HCT116 (cell line): ENCODE measurements around the gene PPP1R3G. TPM values are rescaled to one million over a fixed set of nuclear protein-coding genes. Genes with fewer than 3 reads are reported as not detected.

Source experiments
- ATAC-seq: fragments of 200-7000 bp; cut with Tn5 transposase; 2 replicates; pipeline ENCODE4 v1.9.1; 2020; ENCODE audit warnings: mild to moderate bottlenecking, moderate library complexity
- BruUV-seq: library from RNA; stranded (reverse); fragments of 400-500 nt; replicated peaks from 2 replicates; lab custom pipeline; 2021; lab: Mats Ljungman, UMichigan
- CTCF ChIA-PET: fragments of 300-600 bp; sonication (Branson Sonifier 250); formaldehyde crosslinking; loops from one replicate; lab custom pipeline; 2021; ENCODE audit warnings: antibody characterized with exemption; lab: Charles Lee
- POLR2A ChIA-PET: fragments of 300-600, 350-600 bp; sonication (Branson Sonifier 250); formaldehyde crosslinking; loops from one replicate; lab custom pipeline; 2021; ENCODE audit warnings: antibody characterized with exemption; lab: Charles Lee
- RAD21 ChIA-PET, 2 experiments: fragments of 300-600 bp; sonication (Branson Sonifier 250); formaldehyde crosslinking; loops; one replicate each; lab custom pipeline; 2023; ENCODE audit warnings: low total read pairs in 2 of 2; ENCODE audit not compliant: uncharacterized antibody in 2 of 2, unreplicated experiment in 2 of 2, low non-redundant PET in 1 of 2; lab: Charles Lee
- DNase-seq: peaks from one replicate; pipeline ENCODE4 v3.0.0-alpha.2; 2010; ENCODE audit warnings: low read depth, low spot score
- H2AFZ ChIP-seq: fragments of 200-600 bp; shearing (Covaris generic), sonication (generic); 2 replicates; pipeline ENCODE4 v1.6.1; 2017; ENCODE audit warnings: low read depth, mixed run types, mixed read lengths, antibody characterized with exemption, low read length; ENCODE audit not compliant: poor library complexity, severe bottlenecking
- H3K27ac ChIP-seq: 2 replicates; pipeline ENCODE4 v1.5.1; 2012; ENCODE audit warnings: low read depth, low read length
- H3K27me3 ChIP-seq: fragments of 200-600 bp; sonication (generic); 2 replicates; pipeline ENCODE4 v1.6.1; 2016; ENCODE audit warnings: mixed run types, low read length, mixed read lengths; ENCODE audit not compliant: insufficient read depth
- H3K36me3 ChIP-seq, 2 experiments: fragments of 200-500 bp in 1 of 2; fragments of 200-600 bp in 1 of 2; sonication (Bioruptor generic) in 1 of 2; sonication (generic) in 1 of 2; 2 replicates each; pipeline versions ENCODE4 v1.5.1 to v1.6.1; 2014 to 2016; ENCODE audit warnings: low read length in 2 of 2, inconsistent platforms in 1 of 2, mixed read lengths in 1 of 2, mixed run types in 1 of 2; ENCODE audit not compliant: insufficient read depth in 2 of 2, control insufficient read depth in 1 of 2
- H3K4me1 ChIP-seq, 2 experiments: fragments of 200-600 bp in 1 of 2; sonication (generic) in 1 of 2; 2 replicates each; pipeline versions ENCODE4 v1.5.1 to v1.6.1; 2012 to 2017; ENCODE audit warnings: low read length in 2 of 2, inconsistent platforms in 1 of 2, mild to moderate bottlenecking in 1 of 2, mixed read lengths in 1 of 2, mixed run types in 1 of 2, moderate library complexity in 1 of 2; ENCODE audit not compliant: insufficient read depth in 2 of 2, control insufficient read depth in 1 of 2
- H3K4me2 ChIP-seq: fragments of 200-600 bp; sonication (generic); 2 replicates; pipeline ENCODE4 v1.6.1; 2017; ENCODE audit warnings: mixed run types, low read length, mixed read lengths
- H3K4me3 ChIP-seq, 2 experiments: fragments of 200-600 bp in 1 of 2; sonication (generic) in 1 of 2; replicated peaks in 1 of 2; 2 replicates each; pipeline ENCODE4 v1.5.1; 2011 to 2016; ENCODE audit warnings: low read length in 2 of 2, control low read depth in 1 of 2, low read depth in 1 of 2, mild to moderate bottlenecking in 1 of 2, mixed read lengths in 1 of 2, mixed run types in 1 of 2
- H3K79me2 ChIP-seq: fragments of 200-600 bp; sonication (generic); 2 replicates; pipeline ENCODE4 v1.6.1; 2017; ENCODE audit warnings: mild to moderate bottlenecking, mixed run types, low read length, moderate library complexity, mixed read lengths; ENCODE audit not compliant: insufficient read depth
- H3K9ac ChIP-seq: fragments of 200-600 bp; sonication (generic); 2 replicates; pipeline ENCODE4 v1.6.1; 2016; ENCODE audit warnings: low read length, mixed read lengths
- H3K9me2 ChIP-seq: fragments of 200-600 bp; sonication (generic), shearing (Covaris generic); 2 replicates; pipeline ENCODE4 v1.6.1; 2017; ENCODE audit warnings: mixed run types, mild to moderate bottlenecking, moderate library complexity; ENCODE audit not compliant: insufficient read depth
- H3K9me3 ChIP-seq, 2 experiments: fragments of 200-500 bp in 1 of 2; fragments of 200-600 bp in 1 of 2; sonication (Bioruptor generic) in 1 of 2; sonication (generic) in 1 of 2; 2 replicates each; pipeline ENCODE4 v1.6.1; 2014 to 2017; ENCODE audit warnings: low read length in 2 of 2, mixed read lengths in 2 of 2, inconsistent platforms in 1 of 2, low read depth in 1 of 2, mild to moderate bottlenecking in 1 of 2, mixed run types in 1 of 2, moderate library complexity in 1 of 2; ENCODE audit not compliant: control insufficient read depth in 1 of 2, insufficient read depth in 1 of 2
- H4K20me1 ChIP-seq: fragments of 200-600 bp; sonication (generic), shearing (Covaris generic); 2 replicates; pipeline ENCODE4 v1.6.1; 2017; ENCODE audit warnings: mixed run types, mild to moderate bottlenecking, moderate library complexity; ENCODE audit not compliant: insufficient read depth
- CBX3 ChIP-seq: IDR thresholded peaks from 2 replicates; pipeline ENCODE4 v1.6.1; 2012; ENCODE audit warnings: low read depth
- ELF1 ChIP-seq: IDR thresholded peaks from 2 replicates; pipeline ENCODE4 v1.6.1; 2012; ENCODE audit warnings: low read depth, borderline replicate concordance
- EZH2phosphoT487 ChIP-seq: fragments of 200-600 bp; IDR thresholded peaks from 2 replicates; pipeline ENCODE4 v1.6.1; 2018; ENCODE audit warnings: antibody characterized with exemption, borderline replicate concordance
- FOSL1 ChIP-seq: IDR thresholded peaks from 2 replicates; pipeline ENCODE4 v1.6.1; 2012; ENCODE audit warnings: low read depth
- JUND ChIP-seq: IDR thresholded peaks from 2 replicates; pipeline ENCODE4 v1.6.1; 2012
- POLR2A ChIP-seq: IDR thresholded peaks from 2 replicates; pipeline ENCODE4 v1.7.0; 2011; ENCODE audit warnings: borderline replicate concordance; ENCODE audit not compliant: insufficient read depth, insufficient read length; ENCODE audit errors: extremely low read depth
- POLR2AphosphoS5 ChIP-seq: IDR thresholded peaks from 2 replicates; pipeline ENCODE4 v1.6.1; 2011; ENCODE audit warnings: mild to moderate bottlenecking, low read depth, low read length, moderate library complexity
- SIN3A ChIP-seq: IDR thresholded peaks from 2 replicates; pipeline ENCODE4 v1.6.1; 2012; ENCODE audit warnings: low read depth
- SRF ChIP-seq: IDR thresholded peaks from 2 replicates; pipeline ENCODE4 v1.6.1; 2012; ENCODE audit warnings: low read depth
- YY1 ChIP-seq: IDR thresholded peaks from 2 replicates; pipeline ENCODE4 v1.6.1; 2011; ENCODE audit warnings: low read length, low read depth, moderate library complexity, mild to moderate bottlenecking; ENCODE audit not compliant: insufficient replicate concordance; ENCODE audit errors: extremely low read depth
- ZFX ChIP-seq: fragments of 450-650 bp; IDR thresholded peaks from 2 replicates; pipeline ENCODE4 v1.6.1; 2017
- intact Hi-C: fragments of 100-400 bp; cut with micrococcal nuclease; formaldehyde crosslinking; loops from 2 replicates; pipeline ENCODE4 v1.10.0; 2022
- total RNA-seq: library from RNA; stranded (reverse); gene quantifications from one replicate; pipeline ENCODE4 v1.2.1, GENCODE V29; 2021; ENCODE audit not compliant: unreplicated experiment
- TF ChIP-seq, protein P1 (sequence below): IDR thresholded peaks from 2 replicates; pipeline ENCODE4 v1.6.1; 2012
- TF ChIP-seq, protein P2 (sequence below): IDR thresholded peaks from 2 replicates; pipeline ENCODE4 v1.6.1; 2012
- TF ChIP-seq, protein P3 (sequence below): IDR thresholded peaks from 2 replicates; pipeline ENCODE4 v1.6.1; 2011; ENCODE audit warnings: mild to moderate bottlenecking, low read length, moderate library complexity; ENCODE audit not compliant: insufficient replicate concordance; ENCODE audit errors: extremely low read depth
- TF ChIP-seq, protein P4 (sequence below): IDR thresholded peaks from 2 replicates; pipeline ENCODE4 v1.6.1; 2012; ENCODE audit warnings: low read depth

PPP1R3G gene
- total RNA-seq, 1 experiment from 2014 or later: 0.27 TPM

DNA sequence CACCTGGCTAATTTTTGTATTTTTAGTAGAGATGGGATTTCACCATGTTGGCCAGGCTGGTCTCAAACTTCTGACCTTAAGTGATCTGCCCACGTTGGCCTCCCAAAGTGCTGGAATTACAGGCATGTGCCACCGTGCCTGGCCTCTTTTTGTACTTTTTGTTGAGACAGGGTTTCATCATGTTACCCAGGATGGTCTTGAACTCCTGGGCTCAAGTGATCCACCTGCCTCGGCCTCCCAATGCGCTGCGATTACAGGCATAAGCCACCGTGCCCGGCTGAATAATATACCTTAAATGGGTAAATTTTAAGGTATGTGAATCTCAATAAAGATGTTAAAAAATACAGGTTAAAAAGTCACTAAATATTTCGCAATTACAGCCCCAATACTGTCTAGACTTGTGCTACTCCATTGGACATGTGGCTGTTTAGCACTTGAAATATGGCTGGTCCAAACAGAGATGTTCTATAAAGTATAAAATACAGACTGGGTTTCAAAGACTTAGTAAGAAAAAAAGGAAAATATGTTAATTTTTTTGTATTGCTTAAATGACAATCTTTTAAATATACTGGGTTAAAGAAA lies 42.1 kb downstream of the PPP1R3G start:
- no TSS peak for BruUV-seq
- ATAC-seq: no peak
- POLR2A ChIA-PET: no interaction called here
- no peaks in the 10 kb centered on the region for H3K79me2 ChIP-seq
- H3K27ac ChIP-seq: no peak overlapping the region
- no peak overlapping the region for H3K4me3 ChIP-seq
- H3K27me3 ChIP-seq: no peaks in the 10 kb centered on the region
- intact Hi-C loops: no loop called here
- CTCF ChIA-PET: no interaction called here
- no peaks in the 10 kb centered on the region for H3K9me3 ChIP-seq
- no peak for DNase-seq
- H2AFZ ChIP-seq: no peak overlapping the region
- TF ChIP-seq, protein P1, sequence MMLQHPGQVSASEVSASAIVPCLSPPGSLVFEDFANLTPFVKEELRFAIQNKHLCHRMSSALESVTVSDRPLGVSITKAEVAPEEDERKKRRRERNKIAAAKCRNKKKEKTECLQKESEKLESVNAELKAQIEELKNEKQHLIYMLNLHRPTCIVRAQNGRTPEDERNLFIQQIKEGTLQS: no peak
- no peak for TF ChIP-seq POLR2AphosphoS5
- TF ChIP-seq YY1: no peak
- no peak overlapping the region for H3K4me2 ChIP-seq
- peaks cover 19 to 24% of the 10 kb centered on the region in 2 experiments for H3K4me1 ChIP-seq
- no peaks in the 10 kb centered on the region for H3K9me2 ChIP-seq
- H3K9ac ChIP-seq: no peak overlapping the region
- no peaks in the 10 kb centered on the region for H4K20me1 ChIP-seq
- H3K36me3 ChIP-seq: no peaks in the 10 kb centered on the region
- RAD21 ChIA-PET: no interaction called here

DNA sequence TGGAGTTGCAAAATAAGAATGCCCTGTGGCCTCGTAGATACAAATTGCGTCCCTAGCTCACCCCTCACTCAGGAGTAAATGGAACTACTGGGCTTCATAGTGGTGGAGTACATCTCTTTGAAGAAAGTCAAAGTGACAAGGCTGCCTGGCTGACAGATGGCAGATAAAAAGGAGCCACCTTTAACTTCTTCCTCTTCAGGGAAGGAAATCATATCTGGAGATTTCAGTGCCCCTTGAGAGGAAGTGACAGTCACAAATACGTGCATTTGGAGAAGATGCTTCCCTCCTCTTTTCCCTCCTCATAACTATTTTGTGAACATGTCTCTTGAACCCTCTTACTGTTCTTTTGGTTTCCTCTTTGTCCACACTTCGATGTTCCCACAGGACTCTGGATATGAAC lies 43.2 kb downstream of the PPP1R3G start:
- H3K9me3 ChIP-seq: no peaks in the 10 kb centered on the region
- BruUV-seq: no TSS peak
- ATAC-seq (no peak), DNase-seq (no peak)
- RAD21 ChIA-PET: no interaction called here
- no peak overlapping the region for H3K9ac ChIP-seq
- no peaks in the 10 kb centered on the region for H3K36me3 ChIP-seq
- CTCF ChIA-PET: no interaction called here
- intact Hi-C loops: no loop called here
- H3K4me3 ChIP-seq: no peak overlapping the region
- no peak overlapping the region for H3K27ac ChIP-seq
- H3K27me3 ChIP-seq: no peaks in the 10 kb centered on the region
- H4K20me1 ChIP-seq: no peaks in the 10 kb centered on the region
- POLR2A ChIA-PET: no interaction called here
- H3K9me2 ChIP-seq: no peaks in the 10 kb centered on the region
- no peak overlapping the region for H3K4me2 ChIP-seq
- H2AFZ ChIP-seq: no peak overlapping the region
- no peaks in the 10 kb centered on the region for H3K79me2 ChIP-seq
- peaks cover 19 to 24% of the 10 kb centered on the region in 2 experiments for H3K4me1 ChIP-seq
- no peak for TF ChIP-seq EZH2phosphoT487
- TF ChIP-seq ELF1: no peak
- TF ChIP-seq SRF: no peak
- TF ChIP-seq, protein P2, sequence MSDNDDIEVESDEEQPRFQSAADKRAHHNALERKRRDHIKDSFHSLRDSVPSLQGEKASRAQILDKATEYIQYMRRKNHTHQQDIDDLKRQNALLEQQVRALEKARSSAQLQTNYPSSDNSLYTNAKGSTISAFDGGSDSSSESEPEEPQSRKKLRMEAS: no peak
- no peak for TF ChIP-seq POLR2AphosphoS5
- TF ChIP-seq, protein P3, sequence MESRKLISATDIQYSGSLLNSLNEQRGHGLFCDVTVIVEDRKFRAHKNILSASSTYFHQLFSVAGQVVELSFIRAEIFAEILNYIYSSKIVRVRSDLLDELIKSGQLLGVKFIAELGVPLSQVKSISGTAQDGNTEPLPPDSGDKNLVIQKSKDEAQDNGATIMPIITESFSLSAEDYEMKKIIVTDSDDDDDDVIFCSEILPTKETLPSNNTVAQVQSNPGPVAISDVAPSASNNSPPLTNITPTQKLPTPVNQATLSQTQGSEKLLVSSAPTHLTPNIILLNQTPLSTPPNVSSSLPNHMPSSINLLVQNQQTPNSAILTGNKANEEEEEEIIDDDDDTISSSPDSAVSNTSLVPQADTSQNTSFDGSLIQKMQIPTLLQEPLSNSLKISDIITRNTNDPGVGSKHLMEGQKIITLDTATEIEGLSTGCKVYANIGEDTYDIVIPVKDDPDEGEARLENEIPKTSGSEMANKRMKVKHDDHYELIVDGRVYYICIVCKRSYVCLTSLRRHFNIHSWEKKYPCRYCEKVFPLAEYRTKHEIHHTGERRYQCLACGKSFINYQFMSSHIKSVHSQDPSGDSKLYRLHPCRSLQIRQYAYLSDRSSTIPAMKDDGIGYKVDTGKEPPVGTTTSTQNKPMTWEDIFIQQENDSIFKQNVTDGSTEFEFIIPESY: no peak
- TF ChIP-seq FOSL1: no peak
- TF ChIP-seq POLR2A: no peak
- TF ChIP-seq, protein P4, sequence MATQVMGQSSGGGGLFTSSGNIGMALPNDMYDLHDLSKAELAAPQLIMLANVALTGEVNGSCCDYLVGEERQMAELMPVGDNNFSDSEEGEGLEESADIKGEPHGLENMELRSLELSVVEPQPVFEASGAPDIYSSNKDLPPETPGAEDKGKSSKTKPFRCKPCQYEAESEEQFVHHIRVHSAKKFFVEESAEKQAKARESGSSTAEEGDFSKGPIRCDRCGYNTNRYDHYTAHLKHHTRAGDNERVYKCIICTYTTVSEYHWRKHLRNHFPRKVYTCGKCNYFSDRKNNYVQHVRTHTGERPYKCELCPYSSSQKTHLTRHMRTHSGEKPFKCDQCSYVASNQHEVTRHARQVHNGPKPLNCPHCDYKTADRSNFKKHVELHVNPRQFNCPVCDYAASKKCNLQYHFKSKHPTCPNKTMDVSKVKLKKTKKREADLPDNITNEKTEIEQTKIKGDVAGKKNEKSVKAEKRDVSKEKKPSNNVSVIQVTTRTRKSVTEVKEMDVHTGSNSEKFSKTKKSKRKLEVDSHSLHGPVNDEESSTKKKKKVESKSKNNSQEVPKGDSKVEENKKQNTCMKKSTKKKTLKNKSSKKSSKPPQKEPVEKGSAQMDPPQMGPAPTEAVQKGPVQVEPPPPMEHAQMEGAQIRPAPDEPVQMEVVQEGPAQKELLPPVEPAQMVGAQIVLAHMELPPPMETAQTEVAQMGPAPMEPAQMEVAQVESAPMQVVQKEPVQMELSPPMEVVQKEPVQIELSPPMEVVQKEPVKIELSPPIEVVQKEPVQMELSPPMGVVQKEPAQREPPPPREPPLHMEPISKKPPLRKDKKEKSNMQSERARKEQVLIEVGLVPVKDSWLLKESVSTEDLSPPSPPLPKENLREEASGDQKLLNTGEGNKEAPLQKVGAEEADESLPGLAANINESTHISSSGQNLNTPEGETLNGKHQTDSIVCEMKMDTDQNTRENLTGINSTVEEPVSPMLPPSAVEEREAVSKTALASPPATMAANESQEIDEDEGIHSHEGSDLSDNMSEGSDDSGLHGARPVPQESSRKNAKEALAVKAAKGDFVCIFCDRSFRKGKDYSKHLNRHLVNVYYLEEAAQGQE: no peak
- no peak for TF ChIP-seq SIN3A
- TF ChIP-seq, protein P1: no peak
- TF ChIP-seq CBX3: no peak
- no peak for TF ChIP-seq ZFX
- no peak for TF ChIP-seq JUND
